Astrocyte (in vitro differentiated cells and primary cell): ENCODE data around the gene WTAP.

Experiments used
- CTCF ChIP-seq: IDR thresholded peaks from 2 replicates; pipeline ENCODE4 v1.5.1; 2011; ENCODE audit warnings: low read depth, mild to moderate bottlenecking, inconsistent platforms, low read length, moderate library complexity; ENCODE audit not compliant: insufficient read depth
- EZH2 ChIP-seq: IDR thresholded peaks from 2 replicates; pipeline ENCODE4 v1.6.1; 2012; ENCODE audit warnings: mild to moderate bottlenecking, low read length, inconsistent platforms; ENCODE audit not compliant: insufficient read depth

- TF ChIP-seq CTCF (no peak), EZH2 (no peak)
Measured at GRCh38 chr6:159714404-159714803, 12.9 kb upstream of the WTAP start.
